NOMO-1 treated with DMSO at 0.1 percent for 48 hours (cell line): ENCODE measurements around the gene MADD.

Experiments used
- DNase-seq: peaks from one replicate; lab custom pipeline; 2025; ENCODE audit not compliant: unreplicated experiment; lab: John Stamatoyannopoulos, UW

The MADD gene

DNA sequence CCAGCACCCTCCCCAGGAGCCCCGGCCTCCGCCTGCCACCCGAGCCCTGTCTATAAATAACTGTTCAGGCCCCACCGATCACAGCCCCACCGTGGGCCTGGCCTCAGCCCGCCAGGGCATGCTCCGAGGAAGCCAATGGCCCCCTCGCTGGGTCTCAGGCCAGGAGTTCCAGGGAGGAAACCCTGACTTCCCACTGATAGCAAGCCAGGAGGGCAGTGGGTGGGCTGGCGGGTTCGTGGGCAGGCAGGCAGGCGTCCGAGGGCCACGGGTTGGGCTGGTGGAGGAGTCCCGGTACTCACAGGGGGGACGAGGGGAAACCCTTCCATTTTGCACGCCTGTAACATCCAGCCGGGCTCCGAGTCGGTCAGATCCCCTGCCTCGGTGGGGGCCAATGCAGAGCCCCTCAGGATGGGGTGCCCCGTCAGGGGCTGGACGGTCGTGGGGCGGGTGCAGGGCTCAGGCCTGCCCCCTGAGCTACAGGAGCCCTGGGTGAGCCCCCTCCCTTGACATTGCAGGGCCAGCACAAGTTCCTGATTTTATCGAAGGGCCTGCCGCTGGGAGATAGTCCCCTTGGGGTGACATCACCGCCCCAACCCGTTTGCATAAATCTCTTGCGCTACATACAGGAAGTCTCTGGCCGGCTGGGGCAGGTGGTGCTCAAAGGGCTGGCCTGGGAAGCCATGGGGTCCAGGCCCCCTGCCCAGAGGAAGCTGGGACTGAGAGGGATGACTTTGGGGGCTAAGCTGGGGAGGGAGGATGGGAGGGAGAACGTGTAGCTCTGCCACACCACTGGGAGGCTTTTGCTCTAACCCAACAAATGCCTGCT, 108.3 kb downstream of the MADD start, which contains the start of gene SPI1:
SPI1 (minus strand) TSS at position 538 of the 826 bp plus-strand sequence; CDS start at position 344, 194 bp downstream.
- DNase-seq, result peak; percentile 95

DNA sequence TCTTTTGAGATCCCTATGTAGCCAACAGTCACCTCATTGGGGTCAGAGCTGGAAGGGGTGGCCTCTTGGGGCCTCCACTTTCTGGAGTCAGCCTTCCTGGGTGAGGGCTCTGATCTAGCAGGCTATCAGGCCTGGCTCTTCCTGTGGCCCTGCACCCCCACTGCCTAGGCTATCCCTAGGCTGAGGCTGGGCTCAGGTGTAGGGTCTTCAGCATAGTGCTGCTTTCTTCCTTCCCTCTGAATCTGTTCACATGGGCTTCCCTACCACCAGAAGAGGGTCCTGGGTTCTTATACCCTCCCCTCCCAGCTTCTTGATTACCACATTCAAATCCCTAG, 108.9 kb downstream of the MADD start:
- DNase-seq, result no peak

DNA sequence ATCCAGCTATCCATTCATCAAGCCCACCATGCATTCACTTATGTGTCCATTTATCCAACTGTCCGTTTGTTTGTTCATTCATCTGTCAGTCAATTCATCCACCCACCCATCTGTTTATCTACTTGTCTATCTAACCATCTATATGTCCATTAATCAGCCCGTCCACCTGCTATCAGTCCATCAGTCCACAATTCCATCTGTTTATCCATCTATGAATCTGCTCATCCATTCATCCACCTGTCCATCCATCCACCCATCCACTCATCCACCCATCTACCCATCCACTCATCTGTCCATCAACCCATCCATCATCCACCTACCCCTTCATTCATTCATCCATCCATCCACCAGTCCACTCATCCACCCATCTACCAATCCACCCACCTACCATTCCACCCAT, 109.4 kb downstream of the MADD start:
- DNase-seq, result no peak
